COLO668 (cell line): ENCODE results near the gene CA12.
A peak's percentile ranks its signal among the peaks of the same experiment; 100 is the strongest.

Experiments
- DNase-seq: peaks from one replicate; lab custom pipeline; 2025; ENCODE audit not compliant: unreplicated experiment; lab: John Stamatoyannopoulos, UW

The CA12 gene

DNA sequence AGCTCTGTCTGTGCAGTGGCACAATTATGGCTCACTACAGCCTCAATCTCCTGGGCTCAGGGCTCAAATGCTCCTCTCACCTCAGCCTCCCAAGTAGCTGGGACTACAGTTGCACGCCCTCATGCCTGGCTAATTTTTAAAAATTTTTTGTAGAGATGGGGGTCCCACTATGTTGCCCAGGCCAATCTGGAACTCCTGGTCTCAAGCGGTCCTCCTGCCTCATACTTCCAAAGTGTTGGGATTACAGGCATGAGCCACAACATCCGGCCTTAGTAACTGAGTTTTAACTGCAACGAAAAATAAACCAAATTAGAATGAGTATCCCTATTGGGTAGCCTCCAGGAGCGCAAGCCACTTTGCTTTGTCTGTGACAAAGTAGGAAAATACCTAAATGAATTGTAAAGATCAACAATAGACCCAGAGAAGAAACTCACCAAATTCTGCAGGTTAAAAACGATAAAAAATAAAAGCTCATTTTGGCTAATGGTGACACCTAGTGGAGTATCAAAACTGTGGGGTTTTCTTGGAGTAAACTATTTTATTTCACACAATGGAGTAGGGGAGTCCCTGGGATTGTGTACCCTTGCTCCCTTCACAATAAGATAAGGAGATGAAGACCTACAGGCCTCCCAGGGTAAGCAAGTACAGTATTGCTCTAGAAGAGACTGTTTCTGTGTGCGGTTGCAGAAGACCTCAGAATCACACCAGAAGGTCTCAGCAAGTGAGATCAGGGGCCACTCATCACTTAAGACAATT, 21.0 kb upstream of the CA12 start:
- no peak for DNase-seq

DNA sequence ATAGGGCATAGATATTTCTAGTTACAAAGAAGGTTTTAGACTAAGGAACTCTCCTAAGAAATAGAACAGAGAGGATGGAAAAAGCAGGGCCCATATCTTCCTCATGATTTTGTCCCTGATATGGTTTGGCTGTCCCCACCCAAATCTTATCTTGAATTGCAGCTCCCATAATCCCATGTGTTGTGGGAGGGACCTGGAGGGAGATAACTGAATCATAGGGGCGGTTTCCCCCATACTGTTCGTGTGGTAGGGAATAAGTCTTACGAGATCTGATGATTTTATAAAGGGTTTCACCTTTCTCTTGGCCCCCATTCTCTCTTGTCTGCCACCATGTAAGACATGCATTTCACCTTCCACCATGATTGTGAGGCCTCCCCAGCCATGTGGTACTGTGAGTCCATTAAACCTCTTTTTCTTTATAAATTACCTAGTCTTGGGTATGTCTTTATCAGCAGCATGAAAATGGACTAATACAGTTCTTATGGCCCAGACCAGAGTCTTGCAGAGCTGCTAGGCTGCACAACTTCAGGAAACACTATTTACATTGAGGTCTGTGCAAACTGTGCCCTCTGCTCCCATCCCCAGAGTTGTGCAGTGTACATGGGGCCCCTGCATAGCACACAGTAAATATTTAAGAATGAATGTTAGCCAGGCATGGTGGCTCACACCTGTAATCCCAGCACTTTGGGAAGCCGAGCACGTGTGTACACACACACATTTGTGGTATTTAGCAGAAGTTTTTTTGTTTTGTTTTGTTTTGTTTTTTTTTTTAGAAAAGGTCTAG, 20.3 kb upstream of the CA12 start:
- no peak for DNase-seq

DNA sequence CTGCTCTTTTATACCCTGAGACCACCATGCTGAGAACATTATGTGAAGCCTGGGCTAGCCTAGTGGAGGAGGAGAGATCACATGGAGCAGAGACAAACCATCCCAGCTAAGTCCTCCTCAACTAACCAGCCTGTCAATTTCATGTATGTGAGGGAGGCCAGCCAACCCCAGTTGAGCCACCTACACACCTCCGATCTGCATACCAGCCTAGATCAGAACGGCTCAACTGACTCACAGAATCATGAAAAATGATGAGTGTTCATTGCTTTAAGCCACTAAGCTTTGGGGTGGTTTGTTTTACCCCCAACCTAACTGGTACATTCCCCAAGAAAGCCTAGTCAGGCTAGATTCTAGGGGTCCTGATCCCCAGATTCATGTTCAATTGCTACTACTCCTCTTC, 19.4 kb upstream of the CA12 start:
- no peak for DNase-seq

DNA sequence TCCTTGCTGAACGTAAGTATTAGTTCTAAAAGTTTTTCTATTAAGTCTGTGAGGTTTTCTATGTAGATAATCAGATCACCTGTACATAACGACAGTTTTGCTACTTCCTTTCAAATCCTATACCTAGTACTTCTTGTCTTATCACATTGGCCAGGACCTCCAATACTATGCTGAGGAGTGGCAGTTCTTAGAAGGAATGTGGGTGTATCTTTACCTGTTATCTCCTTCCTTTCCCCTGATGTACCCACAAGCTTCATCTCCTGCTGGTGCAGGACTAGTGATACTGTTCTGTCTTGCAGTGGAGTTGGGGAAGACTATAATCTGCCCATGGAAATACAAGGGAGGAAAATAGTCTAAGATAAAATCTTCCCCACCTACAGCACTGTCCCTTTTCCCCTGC, 16.8 kb upstream of the CA12 start:
- DNase-seq: no peak

DNA sequence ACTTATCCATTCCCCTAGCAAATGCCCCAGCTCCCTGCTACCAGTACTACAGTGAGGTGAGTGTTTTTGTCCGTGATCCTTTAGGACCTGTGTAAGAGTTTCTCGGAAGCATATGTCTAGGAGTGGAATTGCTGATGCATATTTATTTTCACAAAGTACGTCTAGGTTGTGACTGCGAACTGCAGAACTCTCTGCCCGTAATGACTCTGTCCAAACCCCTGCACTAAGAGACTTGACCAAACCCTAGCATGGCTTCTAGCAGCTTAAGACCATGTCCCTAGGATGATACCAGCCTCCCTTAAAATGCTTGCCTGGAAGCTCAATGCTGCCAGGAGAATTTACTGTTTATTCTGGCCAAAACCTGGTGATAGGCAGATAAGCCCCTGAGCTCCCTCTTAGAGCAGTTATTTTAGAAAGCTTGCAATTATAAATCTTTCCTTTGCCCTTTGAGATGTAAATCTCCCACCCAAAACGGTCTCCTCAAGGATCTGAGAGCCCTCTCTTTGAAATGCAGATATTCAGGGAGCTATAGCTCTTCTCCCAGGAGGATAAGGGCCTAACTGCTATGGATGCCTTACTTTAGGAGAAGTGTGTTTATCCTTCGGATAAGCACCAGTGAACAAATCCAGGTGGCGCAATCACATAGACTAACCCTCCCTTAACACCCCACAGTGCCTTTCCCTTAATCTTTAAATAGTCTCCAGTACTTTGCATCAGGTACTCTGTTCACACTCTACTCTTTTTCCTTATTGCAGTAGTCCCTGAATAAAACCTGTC, 14.7 kb upstream of the CA12 start:
- no peak for DNase-seq

DNA sequence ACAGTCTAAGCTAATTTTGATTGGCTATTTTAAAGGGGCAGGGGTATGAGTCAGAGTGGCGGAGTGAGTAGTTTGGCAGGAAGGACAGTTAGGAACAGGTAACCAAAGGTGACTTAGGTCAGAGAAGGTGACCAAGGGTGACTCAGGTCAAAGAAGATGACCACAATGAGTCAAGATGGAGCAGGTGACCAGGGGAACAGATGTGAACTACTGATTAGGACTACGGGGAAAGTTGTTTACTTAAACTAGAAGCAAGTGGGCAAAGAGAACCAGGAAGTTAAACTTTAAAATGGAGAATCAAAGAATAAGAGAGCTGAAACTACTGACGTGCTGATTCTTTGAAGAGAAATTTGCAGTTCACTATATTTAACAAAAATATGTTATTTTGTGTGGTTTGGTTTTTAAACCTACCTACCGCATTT, 14.1 kb upstream of the CA12 start:
- no peak for DNase-seq

DNA sequence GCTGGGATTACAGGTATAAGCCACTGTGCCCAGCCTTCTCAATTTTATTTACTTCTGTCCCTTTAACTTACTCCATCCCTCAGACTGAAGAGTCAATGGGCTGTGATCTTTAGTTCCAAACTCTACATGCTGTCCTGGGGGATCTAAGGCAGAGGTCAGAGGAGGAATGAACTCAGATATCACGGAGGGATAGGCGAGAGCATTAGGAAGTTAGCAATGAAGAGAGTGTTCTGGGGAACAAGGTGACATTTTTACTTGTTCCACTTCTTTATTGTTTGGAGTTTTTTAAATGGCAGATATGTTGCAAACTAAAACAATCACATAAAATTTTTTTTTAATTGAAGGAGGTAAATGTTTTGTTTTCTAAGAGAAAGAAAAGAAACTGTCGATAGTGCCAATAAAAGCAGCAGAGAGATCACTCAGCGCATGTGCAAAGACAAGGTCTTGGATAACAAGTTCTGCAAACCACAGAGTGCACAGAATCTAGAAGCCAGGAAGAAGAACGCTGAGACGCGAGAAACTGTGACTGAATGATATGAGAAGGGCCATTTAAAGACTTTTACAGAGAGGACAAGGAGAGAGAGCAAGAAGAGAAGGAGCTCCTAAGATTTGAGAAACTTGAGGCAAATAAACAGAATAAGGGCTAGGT, 10.8 kb upstream of the CA12 start:
- no peak for DNase-seq

DNA sequence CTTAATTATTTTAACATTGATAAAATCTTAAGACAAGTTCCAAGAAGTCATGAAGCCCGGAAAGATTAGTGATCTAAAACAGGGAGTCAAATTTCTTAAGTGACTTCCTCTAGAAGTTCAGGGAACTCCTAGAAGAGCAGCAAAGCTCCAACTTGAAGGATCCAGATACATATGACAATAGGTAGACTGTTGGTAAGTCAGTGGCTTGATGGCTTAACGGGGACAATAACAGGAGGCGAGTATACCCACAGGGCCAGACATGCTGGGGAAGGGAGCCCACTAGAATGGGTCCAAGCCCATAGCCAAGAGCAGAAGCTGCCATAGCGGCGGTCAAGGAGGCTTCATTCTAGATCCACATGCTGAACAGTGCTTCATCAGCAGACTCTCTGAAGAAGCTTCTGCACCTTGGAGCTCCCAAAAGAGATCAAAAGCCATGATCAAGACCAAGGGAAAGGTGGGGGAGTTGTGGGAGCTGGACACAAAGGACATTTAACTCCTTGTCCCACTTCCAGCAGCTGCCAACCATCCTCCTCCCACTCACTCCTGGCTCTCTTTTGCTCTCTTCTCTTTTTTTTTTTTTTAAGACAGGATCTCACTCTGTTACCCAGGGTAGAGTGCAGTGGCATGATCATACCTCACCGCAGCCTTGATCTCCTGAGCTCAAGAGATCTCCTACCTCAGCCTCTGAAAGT, 10.2 kb upstream of the CA12 start:
- no peak for DNase-seq

DNA sequence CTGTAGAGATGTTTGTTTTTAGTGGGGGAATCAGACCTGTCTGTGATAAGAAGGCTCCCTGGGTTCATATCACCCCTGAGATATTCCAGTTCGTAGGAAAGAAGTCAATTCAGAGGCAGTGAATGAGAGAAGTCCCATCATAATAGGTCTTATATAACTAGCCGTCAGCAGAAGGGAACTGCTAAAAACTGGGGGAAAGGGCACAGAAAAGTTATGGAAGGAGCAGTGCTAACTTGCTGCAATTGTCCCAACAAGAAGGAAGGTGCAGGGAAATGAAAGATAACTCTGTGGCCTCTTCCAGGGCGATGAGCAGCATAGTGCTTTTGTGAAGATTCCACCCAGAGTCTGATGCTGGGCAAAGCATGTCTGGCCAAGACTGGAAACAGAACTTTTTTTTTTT, 9.0 kb upstream of the CA12 start:
- no peak for DNase-seq

DNA sequence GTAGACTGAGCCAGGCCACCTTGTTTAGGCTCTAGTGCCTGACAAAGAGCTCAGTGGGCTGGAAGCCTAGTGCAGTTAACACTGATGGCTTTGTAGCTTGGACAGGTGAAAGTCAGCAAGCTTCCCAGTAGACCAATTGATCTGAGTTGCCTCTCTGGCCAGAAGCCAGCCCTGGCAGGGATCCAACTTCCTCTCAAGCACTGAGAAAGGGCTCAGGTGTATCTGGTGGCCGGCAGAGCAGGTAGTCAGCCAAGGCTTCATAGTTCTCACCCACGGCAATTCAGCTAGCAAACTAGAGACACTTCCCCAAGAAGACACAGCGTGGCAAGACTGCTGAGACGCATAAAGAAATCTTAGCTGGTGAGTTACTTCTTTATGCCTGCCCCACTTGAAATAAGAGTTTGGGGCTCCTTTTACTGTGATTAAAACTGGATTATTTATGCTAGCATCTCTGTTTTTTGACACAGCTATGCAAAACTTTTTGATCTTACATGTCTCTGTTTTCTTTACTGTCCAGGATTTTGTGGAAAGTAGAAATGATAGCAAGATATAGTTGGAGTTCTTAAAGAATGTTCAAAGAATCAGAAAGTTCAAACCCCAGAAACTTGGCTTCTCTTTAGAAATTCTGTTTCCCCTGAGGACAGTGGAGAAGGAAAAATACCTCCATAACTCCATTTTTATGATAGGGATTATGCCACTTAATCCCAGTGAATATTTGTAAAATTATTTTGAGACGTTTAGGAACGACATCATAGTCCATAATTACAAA, 8.4 kb upstream of the CA12 start:
- peak; percentile 98 for DNase-seq

DNA sequence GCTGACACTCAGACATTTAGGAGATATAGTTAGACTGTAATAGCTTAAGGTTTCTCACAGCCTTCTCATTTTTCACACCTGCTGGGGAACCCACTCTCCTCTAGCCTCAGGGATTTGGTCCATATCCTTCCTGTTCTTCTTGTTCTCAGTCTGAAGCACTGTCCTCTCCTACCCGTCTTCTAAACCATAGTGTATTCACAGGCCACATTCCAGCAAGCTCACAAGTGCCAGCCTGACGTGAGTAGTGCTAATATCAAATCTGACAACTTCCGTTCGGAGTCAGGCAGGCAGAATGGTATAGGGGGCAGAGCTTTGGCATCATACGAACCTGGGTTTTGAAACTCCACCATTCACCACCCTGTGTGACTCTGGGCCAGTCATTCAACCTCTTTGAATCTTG, 6.9 kb upstream of the CA12 start:
- DNase-seq: no peak

DNA sequence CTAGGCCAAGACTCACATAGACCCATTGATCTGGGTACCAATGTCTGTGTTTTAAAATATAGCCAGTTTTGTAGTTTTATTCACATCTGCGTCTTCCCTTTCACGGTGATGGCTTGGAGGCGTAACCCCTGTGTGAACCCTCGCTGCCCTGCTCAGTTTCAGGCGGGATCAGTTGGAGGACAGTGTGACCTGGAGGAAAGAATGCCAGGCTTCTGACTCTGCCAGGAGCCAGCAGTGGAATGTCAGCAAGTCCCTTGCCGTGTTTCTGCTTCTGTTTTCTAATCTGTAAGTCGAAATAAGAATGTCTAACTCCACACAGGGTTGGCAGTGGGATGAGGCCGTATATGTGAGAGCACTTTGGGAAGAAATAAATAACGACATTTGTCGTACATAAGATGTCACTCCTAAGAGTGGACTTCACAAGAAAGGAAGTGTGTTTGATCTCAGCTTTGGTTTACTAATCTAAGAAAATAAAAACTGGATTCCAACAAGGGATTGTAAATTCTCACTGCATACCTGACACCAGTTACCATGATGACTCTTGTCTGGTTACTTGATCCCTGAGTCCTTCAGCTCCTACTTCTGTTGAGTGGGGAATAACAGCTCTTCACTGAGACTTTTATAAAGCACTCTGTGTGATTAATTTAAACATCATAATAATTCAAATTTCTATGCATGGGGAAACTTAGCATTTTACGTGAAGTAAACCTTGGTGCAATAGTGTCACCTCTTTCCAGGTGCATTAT, 6.3 kb upstream of the CA12 start:
- no peak for DNase-seq

DNA sequence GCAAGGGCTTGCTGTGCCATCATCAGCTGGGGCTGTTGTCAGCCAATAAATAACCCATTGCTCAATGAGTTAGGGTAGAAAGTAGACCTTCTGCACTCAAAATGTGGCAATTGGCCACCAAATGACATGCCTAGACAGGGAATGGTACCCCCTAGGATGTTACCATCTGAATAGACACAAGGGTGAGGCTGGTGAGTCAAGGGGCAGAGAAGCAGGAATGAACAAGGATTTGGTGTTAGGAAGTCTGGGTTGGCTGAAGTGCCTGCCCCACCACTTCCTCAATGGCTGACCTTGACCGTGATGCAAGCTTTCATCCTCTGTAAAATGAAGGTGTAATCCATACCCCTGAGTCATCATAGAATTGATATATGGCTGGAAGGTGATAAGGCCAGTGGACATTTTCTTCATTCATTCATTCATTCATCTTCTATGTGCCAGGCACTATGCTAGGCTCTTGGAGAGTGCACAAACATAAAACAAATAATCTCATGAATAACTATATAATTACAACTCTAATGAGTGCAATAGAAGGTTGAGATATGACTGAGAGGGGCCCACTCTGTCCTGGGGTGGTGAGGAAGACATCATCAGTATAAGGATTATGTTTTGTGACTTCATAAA, 4.4 kb upstream of the CA12 start:
- no peak for DNase-seq

DNA sequence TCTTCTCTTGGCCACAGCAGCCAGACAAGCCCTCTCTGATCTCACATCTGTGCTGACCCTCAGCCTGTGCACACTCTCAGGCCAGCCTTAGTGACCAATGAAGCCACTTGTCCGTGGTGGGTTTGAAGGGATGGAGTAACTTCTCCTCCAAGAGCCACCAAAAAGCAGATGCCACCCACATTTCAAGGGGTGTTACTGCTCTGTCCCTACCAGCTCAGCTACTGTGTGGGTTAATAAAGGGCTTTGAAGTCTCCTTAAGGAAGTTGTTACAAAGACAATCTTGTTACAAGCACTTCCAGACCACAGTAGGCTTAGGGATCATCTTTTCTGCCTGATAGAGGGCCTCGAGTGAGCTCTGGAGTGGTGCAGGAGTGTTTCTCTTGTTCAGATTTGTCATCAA, 3.3 kb upstream of the CA12 start:
- DNase-seq: no peak

DNA sequence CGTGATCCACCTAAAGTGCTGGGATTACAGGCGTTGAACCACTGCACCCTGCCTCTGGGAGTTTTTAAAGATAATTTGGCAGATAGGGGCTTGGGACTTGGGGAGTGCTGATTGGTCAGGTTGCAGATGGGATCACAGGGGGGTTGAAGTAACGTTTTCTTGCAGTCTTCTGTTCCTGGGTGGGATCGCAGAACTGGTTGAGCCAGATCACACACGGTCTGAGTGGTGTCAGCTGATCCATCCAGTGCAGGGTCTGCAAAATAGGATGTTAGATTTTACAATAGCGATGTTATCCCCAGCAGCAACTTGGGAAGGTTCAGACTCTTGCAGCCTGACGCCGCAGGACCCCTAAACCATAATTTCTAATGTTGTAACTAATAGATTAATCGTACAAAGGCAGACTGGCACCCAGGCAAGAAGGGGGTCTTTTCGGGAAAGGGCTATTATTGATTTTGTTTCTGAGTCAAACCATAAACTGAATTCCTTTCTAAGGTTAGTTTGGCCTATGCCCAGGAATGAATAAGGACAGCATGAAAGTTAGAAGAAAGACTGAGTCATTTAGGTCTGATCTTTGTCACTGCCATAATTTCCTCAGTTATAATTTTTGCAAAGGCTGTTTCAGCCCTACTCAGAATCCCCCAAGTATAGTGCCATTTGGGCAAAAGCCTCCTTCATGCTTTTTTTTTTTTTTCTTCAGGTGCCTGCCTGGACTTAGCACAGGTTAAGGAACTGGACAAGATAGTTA, 1.5 kb upstream of the CA12 start:
- DNase-seq: no peak

DNA sequence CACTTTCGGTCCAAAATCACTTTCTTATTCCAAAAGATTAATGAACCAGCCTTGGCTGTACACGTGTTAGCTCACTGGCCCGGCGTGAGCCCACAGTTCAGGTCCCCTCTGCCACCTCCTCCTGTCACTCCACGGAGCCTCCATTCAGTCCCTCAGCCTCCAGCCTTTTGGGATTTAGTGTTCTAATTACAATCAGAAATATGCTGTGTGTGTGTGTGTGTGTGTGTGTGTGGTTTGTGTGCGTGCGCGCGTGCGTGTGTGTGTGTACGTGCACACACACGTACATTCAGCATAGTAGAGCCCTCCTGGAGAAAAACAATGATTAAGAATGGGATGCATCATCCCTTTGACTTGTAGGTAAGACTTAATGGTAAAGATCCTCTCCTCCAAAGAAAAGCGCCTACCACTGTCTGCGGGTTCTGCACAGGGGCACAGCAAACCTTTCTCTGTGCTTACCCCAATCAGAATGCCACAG, 801 bp downstream of the CA12 start:
- no peak for DNase-seq

DNA sequence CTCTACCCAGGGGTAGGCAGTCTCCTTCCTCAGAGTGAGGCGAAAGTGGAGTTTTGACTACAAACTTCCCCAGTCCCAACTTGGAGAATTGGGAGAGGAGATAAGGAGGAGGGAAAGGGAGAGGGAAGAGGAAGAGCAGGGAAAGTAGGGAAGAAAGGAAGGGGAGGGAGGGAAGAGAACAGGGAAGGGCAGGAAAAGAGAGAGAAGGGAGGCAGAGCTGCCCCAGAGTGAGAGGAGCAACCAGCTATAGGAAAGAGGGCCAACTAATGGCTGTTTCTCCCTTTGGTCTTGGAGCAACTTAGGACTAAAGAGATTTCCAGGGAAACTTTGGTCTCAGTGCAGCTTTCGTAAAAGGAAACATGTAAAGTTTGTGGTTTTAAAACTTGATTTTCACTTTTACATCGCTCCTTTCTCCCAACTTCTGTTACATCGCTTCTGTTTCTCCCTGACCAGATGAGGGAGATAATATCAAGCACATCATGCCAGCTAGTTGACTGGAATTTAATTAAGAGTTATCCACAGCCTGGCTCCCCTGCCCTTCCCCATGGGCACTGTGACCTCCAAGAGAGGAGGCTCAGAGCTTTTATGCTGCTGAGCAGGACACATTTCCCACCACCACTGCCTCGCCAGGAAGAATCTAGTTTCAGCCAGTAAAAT, 1.4 kb downstream of the CA12 start:
- no peak for DNase-seq
